Measurements from ENCODE around the gene TRIM24.
"Not testable (repeated sequence)": the region's sequence is repeated elsewhere in the genome, so short reads cannot be mapped to it uniquely, and the experiment has no call there.

The TRIM24 gene

DNA sequence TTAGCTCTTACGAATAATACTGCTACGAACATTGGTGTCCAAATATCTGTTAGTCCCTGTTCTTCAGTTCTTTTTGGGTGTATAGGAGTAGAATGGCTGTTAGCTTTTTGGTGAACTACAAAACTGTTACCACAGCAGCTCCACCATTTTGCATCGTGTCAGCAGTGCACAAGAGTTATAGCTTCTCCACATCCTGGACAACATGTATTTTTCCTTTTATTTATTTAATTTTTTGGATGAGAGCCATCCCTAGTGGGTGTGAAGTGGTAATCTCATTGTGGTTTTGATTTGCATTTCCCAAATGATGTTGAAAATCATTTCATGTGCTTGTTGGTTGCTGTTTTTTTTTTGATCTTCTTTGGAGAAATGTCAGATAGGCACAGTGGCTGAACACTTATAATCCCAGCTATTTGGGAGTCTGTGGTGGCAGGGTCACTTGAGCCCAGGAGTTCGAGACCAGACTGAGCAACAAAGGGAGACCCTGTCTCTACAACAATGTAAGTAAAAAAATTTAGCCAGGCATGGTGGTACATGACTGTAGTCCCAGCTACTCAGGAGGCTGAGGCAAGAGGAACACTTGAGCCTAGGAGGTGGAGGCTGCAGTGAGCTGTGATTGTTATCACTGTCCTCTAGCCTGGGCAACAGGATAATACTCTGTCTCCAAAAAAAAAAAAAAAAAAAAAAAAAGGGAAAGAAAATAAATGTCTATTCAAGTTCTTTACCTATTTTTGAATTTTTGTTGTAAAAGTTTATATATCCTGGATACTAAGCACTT, 31.7 kb downstream of the TRIM24 start:
- Mint-ChIP-seq H3K9me3 (peaks cover 35% of the 10 kb centered on the region), H3K27me3 (ENCODE audit: low read depth) (no peaks in the 10 kb centered on the region), H3K4me1 (peaks cover 8% of the 10 kb centered on the region), H3K27ac (no peak overlapping the region), H3K36me3 (ENCODE audit: low read depth) (peaks cover 69% of the 10 kb centered on the region), H3K4me3 (no peak overlapping the region)
- TF ChIP-seq, protein P1, sequence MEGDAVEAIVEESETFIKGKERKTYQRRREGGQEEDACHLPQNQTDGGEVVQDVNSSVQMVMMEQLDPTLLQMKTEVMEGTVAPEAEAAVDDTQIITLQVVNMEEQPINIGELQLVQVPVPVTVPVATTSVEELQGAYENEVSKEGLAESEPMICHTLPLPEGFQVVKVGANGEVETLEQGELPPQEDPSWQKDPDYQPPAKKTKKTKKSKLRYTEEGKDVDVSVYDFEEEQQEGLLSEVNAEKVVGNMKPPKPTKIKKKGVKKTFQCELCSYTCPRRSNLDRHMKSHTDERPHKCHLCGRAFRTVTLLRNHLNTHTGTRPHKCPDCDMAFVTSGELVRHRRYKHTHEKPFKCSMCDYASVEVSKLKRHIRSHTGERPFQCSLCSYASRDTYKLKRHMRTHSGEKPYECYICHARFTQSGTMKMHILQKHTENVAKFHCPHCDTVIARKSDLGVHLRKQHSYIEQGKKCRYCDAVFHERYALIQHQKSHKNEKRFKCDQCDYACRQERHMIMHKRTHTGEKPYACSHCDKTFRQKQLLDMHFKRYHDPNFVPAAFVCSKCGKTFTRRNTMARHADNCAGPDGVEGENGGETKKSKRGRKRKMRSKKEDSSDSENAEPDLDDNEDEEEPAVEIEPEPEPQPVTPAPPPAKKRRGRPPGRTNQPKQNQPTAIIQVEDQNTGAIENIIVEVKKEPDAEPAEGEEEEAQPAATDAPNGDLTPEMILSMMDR (IDR thresholded peaks at IDR 0.05; ENCODE audit: unreplicated experiment in 3 of 3) = no peak

DNA sequence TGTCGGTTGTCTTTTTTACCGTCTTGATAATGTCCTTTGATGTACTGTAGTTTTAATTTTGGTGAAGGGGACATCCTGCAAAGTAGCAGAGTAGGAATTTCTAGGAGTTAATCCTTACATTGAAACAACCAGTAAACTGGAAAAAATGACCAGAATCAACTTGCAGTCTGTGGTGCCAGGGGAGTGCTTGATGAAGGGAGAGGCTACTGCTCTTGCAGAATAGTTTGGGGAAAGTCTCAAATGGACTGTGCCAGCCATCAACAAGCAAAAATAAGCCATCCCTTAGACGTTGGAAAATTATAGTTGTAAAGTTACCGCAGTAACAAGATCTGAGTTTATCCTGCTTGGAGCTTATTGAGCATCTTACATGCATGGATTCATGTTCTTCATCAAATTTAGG, 32.4 kb downstream of the TRIM24 start:
- Mint-ChIP-seq H3K4me1 (peaks cover 8% of the 10 kb centered on the region), H3K27me3 (ENCODE audit: low read depth) (no peaks in the 10 kb centered on the region), H3K4me3 (no peak overlapping the region), H3K27ac (no peak overlapping the region), H3K36me3 (ENCODE audit: low read depth) (peaks cover 69% of the 10 kb centered on the region), H3K9me3 (peaks cover 30% of the 10 kb centered on the region)
- TF ChIP-seq, protein P1 (IDR thresholded peaks at IDR 0.05; ENCODE audit: unreplicated experiment in 3 of 3) = no peak

DNA sequence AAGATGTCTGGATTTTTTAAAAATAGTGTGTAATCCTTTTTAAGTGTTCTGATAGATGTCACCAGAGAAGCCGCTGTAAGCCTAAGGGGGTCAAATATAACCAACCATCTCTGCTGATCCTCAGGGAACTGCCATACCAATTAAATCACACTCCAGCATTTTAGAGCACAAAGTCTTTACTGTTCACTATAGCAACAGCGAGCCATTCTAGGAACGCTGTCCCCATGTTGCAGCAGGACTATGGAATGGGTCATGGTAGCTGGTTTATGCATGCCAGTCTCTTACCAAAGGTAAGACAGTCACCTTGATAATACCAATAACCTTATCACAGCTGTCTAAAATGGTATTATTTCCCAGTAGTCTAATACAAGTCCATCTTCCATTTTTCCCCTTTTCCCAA, 33.5 kb downstream of the TRIM24 start:
- peaks cover 8% of the 10 kb centered on the region for H3K4me1 Mint-ChIP-seq
- TF ChIP-seq, protein P1 (IDR thresholded peaks at IDR 0.05; ENCODE audit: unreplicated experiment in 3 of 3) = no peak
- H3K36me3 Mint-ChIP-seq (ENCODE audit: low read depth) = peaks cover 60% of the 10 kb centered on the region
- H3K27me3 Mint-ChIP-seq (ENCODE audit: low read depth) = no peaks in the 10 kb centered on the region
- H3K9me3 Mint-ChIP-seq = peaks cover 21% of the 10 kb centered on the region
- peak overlapping the region in 2 of 3 experiments; percentile 8 to 24 for H3K27ac Mint-ChIP-seq
- no peak overlapping the region for H3K4me3 Mint-ChIP-seq

DNA sequence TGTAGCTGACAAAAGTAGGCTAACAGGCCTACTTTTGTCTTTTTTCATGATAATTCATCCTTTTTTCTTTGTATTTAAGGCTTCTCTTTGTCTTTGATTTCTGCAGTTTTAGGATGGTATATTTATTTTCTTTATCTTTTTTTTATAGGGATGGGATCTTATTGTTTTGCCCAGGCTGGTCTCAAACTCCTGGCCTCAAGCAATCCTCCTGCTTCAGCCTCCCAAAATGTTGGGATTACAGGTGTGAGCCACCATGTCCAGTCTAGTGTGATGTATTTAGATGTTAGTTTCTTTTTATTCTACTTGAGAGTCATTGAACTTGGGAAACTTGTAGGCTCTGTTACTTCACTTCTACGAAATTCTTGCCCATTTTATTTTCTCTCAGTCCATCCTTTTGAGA, 35.4 kb downstream of the TRIM24 start:
- Mint-ChIP-seq H3K4me1 (peaks cover 8% of the 10 kb centered on the region), H3K36me3 (ENCODE audit: low read depth) (peaks cover 55% of the 10 kb centered on the region), H3K27ac (no peak overlapping the region), H3K27me3 (ENCODE audit: low read depth) (no peaks in the 10 kb centered on the region), H3K4me3 (no peak overlapping the region), H3K9me3 (peaks cover 5% of the 10 kb centered on the region)
- TF ChIP-seq, protein P1 (IDR thresholded peaks at IDR 0.05; ENCODE audit: unreplicated experiment in 3 of 3) = no peak

DNA sequence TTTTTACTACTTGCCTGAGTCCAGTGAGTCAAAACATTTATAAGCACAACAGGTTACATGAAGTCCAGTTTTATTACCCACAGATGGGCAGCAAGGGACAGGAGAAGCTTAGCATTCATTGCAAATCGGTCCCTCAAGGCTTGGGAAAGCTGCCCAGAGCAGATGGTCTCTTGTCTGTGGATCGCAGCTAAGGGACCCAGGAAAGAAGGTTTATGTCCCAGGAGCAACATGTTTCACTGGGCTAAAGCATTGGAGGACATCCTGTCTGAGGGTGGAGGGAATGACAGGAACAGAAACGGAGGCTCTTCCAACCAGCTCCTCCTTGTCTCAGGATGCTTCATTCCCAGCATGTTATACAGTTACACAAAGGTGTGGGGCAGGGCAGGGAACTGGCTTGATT, 39.3 kb downstream of the TRIM24 start:
- Mint-ChIP-seq H3K4me3 (no peak overlapping the region), H3K4me1 (peaks cover 13% of the 10 kb centered on the region), H3K27me3 (ENCODE audit: low read depth) (no peaks in the 10 kb centered on the region), H3K27ac (no peak overlapping the region), H3K36me3 (ENCODE audit: low read depth) (peaks cover 47% of the 10 kb centered on the region), H3K9me3 (no peaks in the 10 kb centered on the region)
- TF ChIP-seq, protein P1 (IDR thresholded peaks at IDR 0.05; ENCODE audit: unreplicated experiment in 3 of 3) = no peak

DNA sequence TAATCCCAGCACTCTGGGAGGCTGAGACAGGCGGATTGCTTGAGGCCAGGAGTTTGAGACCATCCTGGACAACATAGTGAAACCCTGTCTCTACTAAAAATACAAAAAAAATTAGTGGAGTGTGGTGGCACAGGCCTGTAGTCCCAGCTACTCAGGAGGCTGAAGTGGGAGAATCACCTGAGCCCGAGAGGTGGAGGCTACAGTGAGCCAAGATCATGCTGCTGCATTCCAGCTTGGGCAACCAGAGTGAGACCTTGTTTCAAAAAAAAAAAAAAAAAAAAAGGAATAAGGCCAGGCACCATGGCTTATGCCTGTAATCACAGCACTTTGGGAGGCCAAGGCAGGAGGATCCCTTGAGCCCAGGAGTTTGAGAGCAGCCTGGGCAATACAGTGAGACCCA, 40.2 kb downstream of the TRIM24 start:
- not testable (repeated sequence) for H3K4me3 Mint-ChIP-seq; H3K27me3 Mint-ChIP-seq (ENCODE audit: low read depth); H3K27ac Mint-ChIP-seq; H3K9me3 Mint-ChIP-seq
- Mint-ChIP-seq H3K36me3 (ENCODE audit: low read depth) (peaks cover 50% of the 10 kb centered on the region), H3K4me1 (peaks cover 13% of the 10 kb centered on the region)

Data from nephron (organoid).